A673 (cell line): ENCODE measurements around the gene ZFP3. TPM values are rescaled to one million over a fixed set of nuclear protein-coding genes. Genes with fewer than 3 reads are reported as not detected.
"Not testable (repeated sequence)": the region's sequence is repeated elsewhere in the genome, so short reads cannot be mapped to it uniquely, and the experiment has no call there.

ENCODE experiments used
- BruUV-seq: library from RNA; stranded (reverse); fragments of 400-500 nt; replicated peaks from 2 replicates; lab custom pipeline; 2021; lab: Mats Ljungman, UMichigan
- CTCF ChIA-PET: fragments of 300-600 bp; sonication (Branson Sonifier 250); formaldehyde crosslinking; loops from one replicate; lab custom pipeline; 2022; ENCODE audit warnings: antibody characterized with exemption; lab: Charles Lee
- POLR2A ChIA-PET: fragments of 300-600 bp; sonication (Branson Sonifier 250); formaldehyde crosslinking; loops from one replicate; lab custom pipeline; 2022; ENCODE audit warnings: antibody characterized with exemption; ENCODE audit not compliant: low non-redundant PET; lab: Charles Lee
- DNase-seq: peaks from one replicate; pipeline ENCODE4 v3.0.0-alpha.2; 2015; ENCODE audit warnings: low spot score
- H3K27ac ChIP-seq: fragments of 200-600 bp; sonication (generic); 2 replicates; pipeline ENCODE4 v1.5.1; 2016; ENCODE audit warnings: mixed run types, low read depth, mild to moderate bottlenecking, mixed read lengths, antibody characterized with exemption, low read length; ENCODE audit not compliant: poor library complexity, severe bottlenecking
- H3K27me3 ChIP-seq: fragments of 200-600 bp; sonication (generic); replicated peaks from 2 replicates; pipeline ENCODE4 v1.6.1; 2017; ENCODE audit warnings: mixed run types, low read depth, mild to moderate bottlenecking, mixed read lengths, antibody characterized with exemption, low read length; ENCODE audit not compliant: insufficient read depth, poor library complexity
- H3K36me3 ChIP-seq: fragments of 200-600 bp; sonication (generic); 2 replicates; pipeline ENCODE4 v1.6.1; 2016; ENCODE audit warnings: mixed run types, mild to moderate bottlenecking, mixed read lengths, antibody characterized with exemption, low read length; ENCODE audit not compliant: insufficient read depth, poor library complexity, severe bottlenecking
- H3K4me1 ChIP-seq: fragments of 200-600 bp; sonication (generic); 2 replicates; pipeline ENCODE4 v1.6.1; 2017; ENCODE audit warnings: mixed run types, mild to moderate bottlenecking, mixed read lengths, antibody characterized with exemption, low read length; ENCODE audit not compliant: insufficient read depth, poor library complexity, severe bottlenecking
- H3K4me3 ChIP-seq: fragments of 200-600 bp; sonication (generic); 2 replicates; pipeline ENCODE4 v1.5.1; 2016; ENCODE audit warnings: low read depth, mixed run types, mild to moderate bottlenecking, mixed read lengths, low read length; ENCODE audit not compliant: poor library complexity, severe bottlenecking
- H3K9me3 ChIP-seq: fragments of 200-600 bp; sonication (generic); 2 replicates; pipeline ENCODE4 v1.6.1; 2016; ENCODE audit warnings: mixed run types, low read depth, mild to moderate bottlenecking, mixed read lengths, antibody characterized with exemption, low read length; ENCODE audit not compliant: poor library complexity, severe bottlenecking
- EZH2 ChIP-seq: fragments of 200-600 bp; sonication (generic); IDR thresholded peaks from 2 replicates; pipeline ENCODE4 v1.6.1; 2017; ENCODE audit warnings: borderline replicate concordance, low read depth, mild to moderate bottlenecking, mixed read lengths, antibody characterized with exemption, low read length; ENCODE audit not compliant: poor library complexity, severe bottlenecking
- intact Hi-C: fragments of 100-400 bp; cut with micrococcal nuclease; formaldehyde crosslinking; loops from one replicate; pipeline ENCODE4 v1.10.0; 2022; ENCODE audit not compliant: unreplicated experiment
- total RNA-seq: library from RNA; stranded (reverse); gene quantifications from 2 replicates; pipeline ENCODE4 v1.2.3, GENCODE V29; 2021
- TF ChIP-seq, protein P1 (sequence below): fragments of 300-800, 200-600 bp; sonication (generic); conservative IDR thresholded peaks from 2 replicates; pipeline ENCODE4 v1.5.1; 2017; ENCODE audit warnings: low read depth, mild to moderate bottlenecking, antibody characterized with exemption, low read length, moderate library complexity, mixed read lengths

The ZFP3 gene
- total RNA-seq, 1 experiment from 2014 or later = 8.4 TPM

DNA sequence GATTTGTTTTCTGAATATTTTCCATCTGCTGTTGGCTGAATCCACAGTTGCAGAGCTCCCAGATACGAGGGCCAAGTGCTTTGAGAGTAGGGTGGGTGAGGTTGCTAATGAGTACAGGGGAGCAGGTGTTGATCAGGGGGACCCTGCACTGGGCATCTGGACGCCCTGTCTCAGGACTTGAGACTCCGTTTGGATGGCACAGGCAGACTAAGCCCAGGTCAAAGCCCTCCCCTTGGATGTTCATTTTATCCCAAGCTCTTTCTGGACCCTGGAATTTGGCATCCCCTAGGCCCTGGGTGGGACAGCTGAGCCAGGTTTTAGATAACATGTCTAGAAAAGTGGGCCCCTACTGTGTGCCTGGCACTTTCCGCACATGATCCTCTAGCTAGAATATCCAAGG lies 49.6 kb downstream of the ZFP3 start:
- intact Hi-C loops = no loop called here
- TF ChIP-seq, protein P1, sequence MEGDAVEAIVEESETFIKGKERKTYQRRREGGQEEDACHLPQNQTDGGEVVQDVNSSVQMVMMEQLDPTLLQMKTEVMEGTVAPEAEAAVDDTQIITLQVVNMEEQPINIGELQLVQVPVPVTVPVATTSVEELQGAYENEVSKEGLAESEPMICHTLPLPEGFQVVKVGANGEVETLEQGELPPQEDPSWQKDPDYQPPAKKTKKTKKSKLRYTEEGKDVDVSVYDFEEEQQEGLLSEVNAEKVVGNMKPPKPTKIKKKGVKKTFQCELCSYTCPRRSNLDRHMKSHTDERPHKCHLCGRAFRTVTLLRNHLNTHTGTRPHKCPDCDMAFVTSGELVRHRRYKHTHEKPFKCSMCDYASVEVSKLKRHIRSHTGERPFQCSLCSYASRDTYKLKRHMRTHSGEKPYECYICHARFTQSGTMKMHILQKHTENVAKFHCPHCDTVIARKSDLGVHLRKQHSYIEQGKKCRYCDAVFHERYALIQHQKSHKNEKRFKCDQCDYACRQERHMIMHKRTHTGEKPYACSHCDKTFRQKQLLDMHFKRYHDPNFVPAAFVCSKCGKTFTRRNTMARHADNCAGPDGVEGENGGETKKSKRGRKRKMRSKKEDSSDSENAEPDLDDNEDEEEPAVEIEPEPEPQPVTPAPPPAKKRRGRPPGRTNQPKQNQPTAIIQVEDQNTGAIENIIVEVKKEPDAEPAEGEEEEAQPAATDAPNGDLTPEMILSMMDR = no peak
- TF ChIP-seq EZH2 = no peak
- DNase-seq = no peak

DNA sequence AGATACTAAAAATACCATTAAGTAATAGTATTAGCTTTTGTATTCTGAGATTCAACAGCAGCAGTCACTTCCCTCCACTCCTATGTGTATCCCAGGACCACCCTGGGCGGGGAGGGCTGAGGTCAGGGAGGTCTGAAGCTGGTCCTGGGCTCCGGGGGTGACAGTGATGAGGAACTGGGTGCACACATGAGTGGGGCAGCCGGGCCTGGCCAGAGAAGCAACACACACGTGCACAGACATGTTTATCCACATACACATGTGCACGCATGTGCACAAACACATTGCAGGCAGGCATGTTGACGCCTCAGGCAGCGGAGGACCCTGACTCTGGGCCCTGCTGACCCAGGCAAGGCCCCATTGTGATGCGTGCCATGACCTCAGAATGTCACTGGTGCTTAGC lies 50.1 kb downstream of the ZFP3 start:
- CTCF ChIA-PET, H3K4me3 ChIP-seq, H3K36me3 ChIP-seq, H3K27ac ChIP-seq, BruUV-seq, intact Hi-C loops, DNase-seq, H3K4me1 ChIP-seq, H3K9me3 ChIP-seq, H3K27me3 ChIP-seq: not testable (repeated sequence)
- POLR2A ChIA-PET = interaction anchor here (0.6 kb wide), 1 partner anchor 923 kb away, joined by 8 read pairs; no protein-coding TSS in a partner anchor

More for the DNA sequence above, 49.6 kb downstream of the ZFP3 start:
- H3K27ac ChIP-seq = no peak overlapping the region
- CTCF ChIA-PET = no interaction called here
- H3K27me3 ChIP-seq = no peaks in the 10 kb centered on the region
- POLR2A ChIA-PET = interaction anchor here (0.6 kb wide), 1 partner anchor 922 kb away, joined by 8 read pairs; no protein-coding TSS in a partner anchor
- no peak overlapping the region for H3K4me3 ChIP-seq
- no peaks in the 10 kb centered on the region for H3K9me3 ChIP-seq
- no peaks in the 10 kb centered on the region for H3K4me1 ChIP-seq
- BruUV-seq = no TSS peak
- no peaks in the 10 kb centered on the region for H3K36me3 ChIP-seq

DNA sequence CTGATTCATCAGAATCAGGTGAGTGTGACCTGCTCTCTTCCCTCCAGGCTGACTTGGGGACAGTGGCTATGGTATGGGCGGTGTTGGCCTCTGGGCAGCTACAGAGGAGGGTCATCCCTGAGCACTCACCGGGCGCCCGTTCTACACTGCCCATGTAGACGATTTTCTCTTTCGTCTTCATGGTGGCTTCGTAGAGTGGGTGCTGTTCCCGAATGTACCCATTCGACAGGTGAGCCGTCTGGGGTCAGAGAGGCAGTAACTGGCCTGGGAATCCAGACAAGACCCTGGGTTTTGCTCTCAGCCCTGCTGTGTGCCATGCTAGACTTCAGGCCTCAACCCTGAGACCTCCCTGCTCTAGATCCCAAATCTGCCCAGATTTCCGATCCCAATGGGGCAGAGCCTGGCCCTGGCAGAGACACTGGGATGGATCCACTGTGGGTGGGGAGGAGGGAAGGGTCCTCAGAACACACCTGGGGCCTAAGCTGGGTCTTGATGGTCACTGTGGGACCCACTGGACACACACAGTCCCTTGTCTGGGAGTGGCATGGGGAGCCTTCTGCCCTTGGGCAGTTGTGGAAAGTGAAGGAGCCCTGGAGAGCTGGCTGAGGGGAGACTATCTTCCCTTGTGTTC lies 50.8 kb downstream of the ZFP3 start:
- Histone ChIP-seq H3K9me3 (no peaks in the 10 kb centered on the region), H3K27me3 (no peaks in the 10 kb centered on the region), H3K27ac (no peak overlapping the region), H3K4me1 (no peaks in the 10 kb centered on the region), H3K4me3 (no peak overlapping the region), H3K36me3 (no peaks in the 10 kb centered on the region)
- CTCF ChIA-PET = no interaction called here
- POLR2A ChIA-PET = no interaction called here
- intact Hi-C loops = no loop called here
- no peak for DNase-seq
- TF ChIP-seq, protein P1 = no peak
- TF ChIP-seq EZH2 = no peak
- no TSS peak for BruUV-seq

DNA sequence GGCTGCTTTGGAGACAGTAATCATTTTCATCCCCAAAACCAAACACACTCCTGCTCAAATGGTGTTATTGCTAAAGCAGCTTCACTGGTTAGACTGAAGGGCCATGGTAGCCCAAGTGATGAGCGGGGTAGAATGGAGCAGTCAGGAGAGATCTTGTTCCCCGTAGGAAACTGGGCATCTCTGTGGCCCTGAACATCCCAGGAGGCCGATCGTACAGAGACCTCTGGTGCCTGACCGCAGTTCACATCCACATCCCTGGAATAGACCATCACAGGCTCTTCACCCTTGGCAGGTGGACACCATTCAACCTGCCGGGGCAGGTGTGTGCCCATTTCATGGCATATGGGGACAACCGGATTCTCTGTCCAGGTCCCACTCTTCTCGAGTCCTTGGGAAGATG lies 51.5 kb downstream of the ZFP3 start:
- H3K27me3 ChIP-seq, H3K4me1 ChIP-seq, DNase-seq, POLR2A ChIA-PET, H3K27ac ChIP-seq, BruUV-seq, H3K9me3 ChIP-seq, intact Hi-C loops, H3K4me3 ChIP-seq, H3K36me3 ChIP-seq, CTCF ChIA-PET: not testable (repeated sequence)

DNA sequence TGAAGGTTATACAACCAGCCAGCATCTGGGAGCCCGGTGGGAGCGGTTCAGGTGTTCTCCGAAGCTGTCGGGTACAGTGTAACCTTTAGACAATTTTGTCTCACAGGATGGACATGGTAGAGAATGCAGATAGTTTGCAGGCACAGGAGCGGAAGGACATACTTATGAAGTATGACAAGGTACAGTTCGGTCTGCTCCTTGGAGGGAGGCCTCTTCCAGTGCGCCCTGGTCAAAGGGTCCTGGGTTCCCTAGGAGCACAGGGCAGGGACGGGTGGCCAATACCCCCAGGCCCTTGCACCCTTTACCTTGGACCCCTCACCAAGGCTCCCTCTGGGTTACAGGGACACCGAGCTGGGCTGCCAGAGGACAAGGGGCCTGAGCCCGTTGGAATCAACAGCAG lies 52.0 kb downstream of the ZFP3 start:
- POLR2A ChIA-PET, H3K4me3 ChIP-seq, DNase-seq, H3K27ac ChIP-seq, H3K36me3 ChIP-seq, CTCF ChIA-PET, H3K9me3 ChIP-seq, H3K27me3 ChIP-seq, intact Hi-C loops, H3K4me1 ChIP-seq, BruUV-seq: not testable (repeated sequence)

DNA sequence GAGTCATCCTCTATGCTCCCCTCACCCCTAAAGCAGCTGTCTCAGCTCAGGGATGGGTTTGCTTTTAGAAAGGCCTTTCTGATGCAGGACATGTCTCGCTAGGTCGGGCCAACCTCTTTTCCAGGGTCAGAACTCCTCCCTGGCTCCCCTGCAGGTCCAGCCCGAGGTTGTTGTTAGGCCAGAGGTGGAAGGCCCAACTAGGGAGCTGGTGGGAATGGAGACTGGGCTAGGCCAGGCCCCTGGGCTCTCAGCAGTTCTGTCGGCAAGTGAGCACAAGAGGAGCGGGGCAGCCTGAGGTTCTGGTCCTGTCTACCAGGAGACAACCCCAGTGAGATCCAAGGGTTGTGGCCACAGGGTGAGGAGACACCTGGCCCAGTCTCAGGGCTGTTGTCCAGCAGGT lies 52.4 kb downstream of the ZFP3 start:
- intact Hi-C loops, H3K4me1 ChIP-seq, CTCF ChIA-PET, H3K36me3 ChIP-seq, DNase-seq, H3K27me3 ChIP-seq, H3K9me3 ChIP-seq, H3K4me3 ChIP-seq, BruUV-seq, H3K27ac ChIP-seq, POLR2A ChIA-PET: not testable (repeated sequence)
